Esophagus squamous epithelium (tissue), 4 donors: ENCODE measurements around the gene RPS2.

Experiments used
- POLR2A ChIP-seq, 4 donors: fragments of 450-650 bp; IDR thresholded peaks; one replicate each; pipeline ENCODE4 v1.6.1; 2017; ENCODE audit warnings: antibody characterized with exemption in 4 of 4, mild to moderate bottlenecking in 4 of 4, moderate library complexity in 3 of 4
- TF ChIP-seq, protein P1 (sequence below), 6 experiments: fragments of 450-650 bp in 4 of 6; fragments of 200-600 bp in 2 of 6; sonication (generic) in 2 of 6; IDR thresholded peaks; one replicate each; pipeline ENCODE4 v1.5.1; 2016 to 2019; ENCODE audit warnings: antibody characterized with exemption in 6 of 6, mild to moderate bottlenecking in 4 of 6, moderate library complexity in 4 of 6

DNA sequence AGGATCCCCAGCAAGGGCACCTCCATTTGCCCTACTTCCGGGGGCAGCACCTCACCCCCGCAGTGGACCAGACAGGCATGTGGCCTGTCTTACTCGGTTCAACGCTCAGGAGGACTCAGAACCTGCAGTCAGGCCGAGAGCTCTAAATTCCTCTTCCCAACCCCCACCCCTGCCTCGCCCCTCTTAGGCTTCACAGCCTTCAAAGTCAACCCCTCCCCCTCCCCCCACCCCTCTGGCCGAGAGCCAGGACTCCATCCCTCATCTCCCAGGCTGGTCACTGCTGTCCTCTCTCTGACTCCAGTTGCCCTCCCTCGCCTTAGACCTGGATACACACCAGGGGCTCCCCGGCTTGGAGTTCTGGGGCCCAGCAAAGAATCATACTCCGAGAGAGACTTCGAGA is 38.4 kb downstream of the RPS2 start:
- TF ChIP-seq POLR2A (IDR thresholded peaks at IDR 0.05), result no peak
- TF ChIP-seq, protein P1, sequence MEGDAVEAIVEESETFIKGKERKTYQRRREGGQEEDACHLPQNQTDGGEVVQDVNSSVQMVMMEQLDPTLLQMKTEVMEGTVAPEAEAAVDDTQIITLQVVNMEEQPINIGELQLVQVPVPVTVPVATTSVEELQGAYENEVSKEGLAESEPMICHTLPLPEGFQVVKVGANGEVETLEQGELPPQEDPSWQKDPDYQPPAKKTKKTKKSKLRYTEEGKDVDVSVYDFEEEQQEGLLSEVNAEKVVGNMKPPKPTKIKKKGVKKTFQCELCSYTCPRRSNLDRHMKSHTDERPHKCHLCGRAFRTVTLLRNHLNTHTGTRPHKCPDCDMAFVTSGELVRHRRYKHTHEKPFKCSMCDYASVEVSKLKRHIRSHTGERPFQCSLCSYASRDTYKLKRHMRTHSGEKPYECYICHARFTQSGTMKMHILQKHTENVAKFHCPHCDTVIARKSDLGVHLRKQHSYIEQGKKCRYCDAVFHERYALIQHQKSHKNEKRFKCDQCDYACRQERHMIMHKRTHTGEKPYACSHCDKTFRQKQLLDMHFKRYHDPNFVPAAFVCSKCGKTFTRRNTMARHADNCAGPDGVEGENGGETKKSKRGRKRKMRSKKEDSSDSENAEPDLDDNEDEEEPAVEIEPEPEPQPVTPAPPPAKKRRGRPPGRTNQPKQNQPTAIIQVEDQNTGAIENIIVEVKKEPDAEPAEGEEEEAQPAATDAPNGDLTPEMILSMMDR (IDR thresholded peaks at IDR 0.05), result no peak
